HepG2 (cell line): Measurements from ENCODE around the gene SERBP1. TPM values are rescaled to one million over a fixed set of nuclear protein-coding genes. Genes with fewer than 3 reads are reported as not detected.

Source experiments
- ATAC-seq: fragments of 200-7000 bp; cut with Tn5 transposase; 3 replicates; pipeline ENCODE4 v1.9.1; 2020; ENCODE audit warnings: mild to moderate bottlenecking, moderate library complexity
- BruUV-seq: library from RNA; stranded (reverse); fragments of 400-500 nt; replicated peaks from 2 replicates; lab custom pipeline; 2021; lab: Mats Ljungman, UMichigan
- CTCF ChIA-PET: fragments of 300-600 bp; formaldehyde crosslinking; extraction: SDS; loops from one replicate; lab custom pipeline; 2021; ENCODE audit warnings: low total read pairs, inconsistent platforms, low intra/inter-chr PET ratio; lab: Yijun Ruan, JAX
- POLR2A ChIA-PET: fragments of 350-600 bp; sonication (Branson Sonifier 250); formaldehyde crosslinking; loops from one replicate; lab custom pipeline; 2020; ENCODE audit warnings: antibody characterized with exemption, inconsistent platforms; lab: Yijun Ruan, JAX
- DNase-seq: peaks from one replicate; pipeline ENCODE4 v3.0.0-alpha.2; 2015; ENCODE audit warnings: low spot score
- FAIRE-seq: peaks from 3 replicates; lab custom pipeline; 2011; peaks lifted over from hg19 to GRCh38; lab: Jason Lieb, UNC
- H2AFZ ChIP-seq: one replicate; pipeline ENCODE4 v1.6.1; 2011; ENCODE audit warnings: low read length, inconsistent platforms
- H3K27ac ChIP-seq: fragments of 300-600 bp; 3 replicates; pipeline ENCODE4 v1.8.0; 2011; ENCODE audit warnings: mixed run types, mild to moderate bottlenecking, mixed read lengths, low read length, inconsistent platforms; ENCODE audit not compliant: insufficient read depth; ENCODE audit errors: extremely low read length
- H3K27me3 ChIP-seq, 2 experiments: fragments of 200-600 bp in 1 of 2; 2 replicates in 1 of 2; 3 replicates in 1 of 2; pipeline versions ENCODE4 v1.6.0 to v1.8.0; 2011; ENCODE audit warnings: low read length in 2 of 2, mild to moderate bottlenecking in 2 of 2, moderate library complexity in 2 of 2, inconsistent platforms in 1 of 2; ENCODE audit not compliant: insufficient read depth in 2 of 2, control insufficient read depth in 1 of 2
- H3K36me3 ChIP-seq, 2 experiments: fragments of 200-600 bp in 1 of 2; replicated peaks in 1 of 2; 2 replicates in 1 of 2; 3 replicates in 1 of 2; pipeline versions ENCODE4 v1.5.1 to v1.8.0; 2011; ENCODE audit warnings: low read length in 2 of 2, inconsistent platforms in 1 of 2; ENCODE audit not compliant: insufficient read depth in 2 of 2, control insufficient read depth in 1 of 2
- H3K4me1 ChIP-seq: 2 replicates; pipeline ENCODE4 v1.5.1; 2012; ENCODE audit warnings: low read length, inconsistent platforms; ENCODE audit not compliant: insufficient read depth
- H3K4me2 ChIP-seq: 2 replicates; pipeline ENCODE4 v1.6.0; 2011; ENCODE audit warnings: low read depth, low read length, inconsistent platforms
- H3K4me3 ChIP-seq, 3 experiments: fragments of 200-600 bp in 1 of 3; sonication (generic), shearing (Covaris generic) in 1 of 3; replicated peaks in 1 of 3; 2 replicates each; pipeline ENCODE4 v1.5.1; 2011 to 2016; ENCODE audit warnings: low read length in 3 of 3, inconsistent platforms in 2 of 3, low read depth in 2 of 3, mild to moderate bottlenecking in 2 of 3, control low read depth in 1 of 3, mixed read lengths in 1 of 3; ENCODE audit not compliant: insufficient read depth in 1 of 3
- H3K79me2 ChIP-seq: one replicate; pipeline ENCODE4 v1.6.1; 2011; ENCODE audit warnings: low read length, inconsistent platforms; ENCODE audit not compliant: insufficient read depth
- H3K9ac ChIP-seq: 2 replicates; pipeline ENCODE4 v1.6.0; 2011; ENCODE audit warnings: mild to moderate bottlenecking, low read depth, low read length, inconsistent platforms; ENCODE audit not compliant: insufficient read depth
- H3K9me3 ChIP-seq: 2 replicates; pipeline ENCODE4 v1.5.1; 2012; ENCODE audit warnings: mild to moderate bottlenecking, low read length
- H4K20me1 ChIP-seq: 2 replicates; pipeline ENCODE4 v1.6.0; 2011; ENCODE audit warnings: inconsistent platforms, mild to moderate bottlenecking, low read length, moderate library complexity; ENCODE audit not compliant: insufficient read depth
- HIVEP1 ChIP-seq: sonication (generic); formaldehyde crosslinking; IDR thresholded peaks from 2 replicates; pipeline ENCODE4 v1.4.0; 2020; ENCODE audit warnings: mild to moderate bottlenecking, missing genetic modification reagents
- PAF1 ChIP-seq: IDR thresholded peaks from 2 replicates; pipeline ENCODE4 v1.6.1; 2016; ENCODE audit warnings: missing genetic modification reagents, missing compliant biosample characterization
- SP1 ChIP-seq, 2 experiments: fragments of 450-650 bp in 1 of 2; sonication (generic) in 1 of 2; formaldehyde crosslinking in 1 of 2; IDR thresholded peaks; 2 replicates each; pipeline versions ENCODE4 v1.4.0 to v1.6.1; 2016 to 2020; ENCODE audit warnings: missing genetic modification reagents in 1 of 2
- WGBS: methylation state at CpG from one replicate; pipeline ENCODE4 v1.1.6; 2017; ENCODE audit warnings: low lambda C conversion rate; 5-methylcytosine and 5-hydroxymethylcytosine counted together
- in situ Hi-C: cut with HindIII; loops from 2 replicates; pipeline ENCODE4 v1.10.0; 2017; ENCODE audit warnings: low pct_unique_long_range_greater_than_20kb; ENCODE audit not compliant: extremely low pct_ligation_motif_present
- intact Hi-C: fragments of 100-400 bp; cut with micrococcal nuclease; formaldehyde crosslinking; loops from one replicate; pipeline ENCODE4 v1.10.0; 2022; ENCODE audit not compliant: unreplicated experiment
- polyA plus RNA-seq, 8 experiments: library from polyadenylated mRNA; depleted of rRNA in 3 of 8; stranded (reverse) in 7 of 8; unstranded in 1 of 8; fragments of >200 nt; fragmentation: Illumina TruSeq in 4 of 8; extraction: Trizol in 4 of 8; gene quantifications; 2 replicates each; pipeline versions ENCODE4 v1.2.1 to v1.2.3, GENCODE V29; 2011 to 2016; ENCODE audit warnings: low read depth in 4 of 8, missing spikeins in 1 of 8, mixed read lengths in 1 of 8; ENCODE audit not compliant: insufficient read depth in 1 of 8
- total RNA-seq, 5 experiments: library from RNA; depleted of rRNA; stranded (reverse); fragments of >200 nt; fragmentation: Illumina TruSeq; extraction: Trizol; gene quantifications; 2 replicates each; pipeline ENCODE4 v1.2.3, GENCODE V29; 2016; ENCODE audit warnings: low read depth in 1 of 5
- TF ChIP-seq, protein P1 (sequence below): IDR thresholded peaks from 2 replicates; pipeline ENCODE4 v1.6.1; 2016
- TF ChIP-seq, protein P2 (sequence below): sonication (generic); formaldehyde crosslinking; IDR thresholded peaks from 2 replicates; pipeline ENCODE4 v1.8.0; 2022; ENCODE audit warnings: low read depth, missing genetic modification reagents

The SERBP1 gene
- total and polyA plus RNA-seq, 2 of the 13 experiments (the other 11 are each of a cell fraction or from before 2014, with no cell fraction given) = 175 to 281 TPM

DNA sequence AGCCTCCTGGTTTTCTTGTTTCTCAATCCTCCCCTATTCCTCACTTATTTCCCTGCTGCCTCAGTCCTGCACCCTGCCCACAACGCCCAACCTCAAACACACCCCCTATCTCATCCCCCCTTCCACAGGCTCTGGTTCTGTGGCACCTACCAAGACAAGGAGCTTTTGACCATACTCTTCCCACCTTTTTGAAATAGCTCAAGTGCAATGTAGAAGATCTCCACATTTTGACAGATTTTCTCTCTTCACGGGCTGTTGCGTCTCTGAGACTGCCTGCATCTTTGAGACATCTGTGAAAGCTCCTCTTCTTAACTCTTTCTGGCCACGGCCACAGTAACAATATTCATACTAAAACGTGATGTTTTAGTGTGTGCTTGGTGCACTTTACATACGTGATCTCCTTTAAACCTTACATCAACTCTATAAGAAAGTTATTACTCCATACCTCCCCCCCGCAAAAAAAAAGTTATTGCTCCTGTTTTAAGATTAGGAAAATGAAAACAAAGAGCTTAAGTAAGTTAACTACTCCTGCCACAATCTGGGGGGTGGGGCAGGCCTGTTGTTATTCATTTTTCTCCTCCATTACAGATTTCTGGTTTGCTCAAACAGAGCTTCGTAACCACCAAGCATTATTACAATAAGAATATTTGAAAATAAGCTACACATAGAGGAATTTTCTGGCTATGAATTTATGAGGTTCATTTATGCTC lies 1.8 kb upstream of the SERBP1 start:
- Histone ChIP-seq H3K9ac (peak overlapping the region; percentile 85; the same call in 1 of the 2 replicates), H3K4me2 (peak overlapping the region; percentile 85), H3K9me3 (no peaks in the 10 kb centered on the region), H4K20me1 (peaks cover 26% of the 10 kb centered on the region), H3K27ac (no peak overlapping the region), H3K4me1 (peaks cover 18% of the 10 kb centered on the region), H3K4me3 (peak overlapping the region in 2 of 3 experiments; percentile 4 to 96; a peak in 2 of 6 replicates), H3K36me3 (no peaks in the 10 kb centered on the region; a peak in 1 of 5 replicates), H3K27me3 (no peaks in the 10 kb centered on the region; a peak in 1 of 5 replicates), H2AFZ (peak overlapping the region; percentile 87)
- no peak for ATAC-seq
- FAIRE-seq = no peak
- intact Hi-C loops = loop anchor here (2.0 to 5.0 kb wide), 2 partner anchors 55 to 507 kb away; partner anchors contain the start of genes DNAI4 and MIER1
- in situ Hi-C loops = no loop called here
- ChIA-PET POLR2A (interaction anchor here (0.6 to 2.3 kb wide), 3 partner anchors 8 to 378 kb away, joined by 5 to 12 read pairs (median 6); partner anchors contain the start of gene SLC35D1), CTCF (no interaction called here)
- WGBS = 45% methylated on average over 8 of the region's 8 CpGs
- BruUV-seq = no TSS peak
- DNase-seq = no peak
- TF ChIP-seq, protein P1, sequence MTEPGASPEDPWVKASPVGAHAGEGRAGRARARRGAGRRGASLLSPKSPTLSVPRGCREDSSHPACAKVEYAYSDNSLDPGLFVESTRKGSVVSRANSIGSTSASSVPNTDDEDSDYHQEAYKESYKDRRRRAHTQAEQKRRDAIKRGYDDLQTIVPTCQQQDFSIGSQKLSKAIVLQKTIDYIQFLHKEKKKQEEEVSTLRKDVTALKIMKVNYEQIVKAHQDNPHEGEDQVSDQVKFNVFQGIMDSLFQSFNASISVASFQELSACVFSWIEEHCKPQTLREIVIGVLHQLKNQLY (CRISPR knock-in tag) = no peak
- TF ChIP-seq SP1 (IDR thresholded peaks at IDR 0.05) (no peak), SP1 (CRISPR knock-in tag; IDR thresholded peaks at IDR 0.05) (no peak), PAF1 (CRISPR knock-in tag) (no peak), HIVEP1 (CRISPR knock-in tag) (no peak)
- TF ChIP-seq, protein P2, sequence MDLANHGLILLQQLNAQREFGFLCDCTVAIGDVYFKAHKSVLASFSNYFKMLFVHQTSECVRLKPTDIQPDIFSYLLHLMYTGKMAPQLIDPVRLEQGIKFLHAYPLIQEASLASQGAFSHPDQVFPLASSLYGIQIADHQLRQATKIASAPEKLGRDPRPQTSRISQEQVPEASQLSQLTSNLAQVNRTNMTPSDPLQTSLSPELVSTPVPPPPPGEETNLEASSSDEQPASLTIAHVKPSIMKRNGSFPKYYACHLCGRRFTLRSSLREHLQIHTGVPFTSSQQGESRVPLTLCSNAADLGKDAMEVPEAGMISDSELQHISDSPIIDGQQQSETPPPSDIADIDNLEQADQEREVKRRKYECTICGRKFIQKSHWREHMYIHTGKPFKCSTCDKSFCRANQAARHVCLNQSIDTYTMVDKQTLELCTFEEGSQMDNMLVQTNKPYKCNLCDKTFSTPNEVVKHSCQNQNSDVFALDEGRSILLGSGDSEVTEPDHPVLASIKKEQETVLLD (CRISPR knock-in tag) = no peak
- TF ChIP-seq, all 625 proteins: peak for 0
- peaks cover 31% of the 10 kb centered on the region for H3K79me2 ChIP-seq
